Naive thymus-derived CD8-positive, alpha-beta T cell (primary cell): ENCODE results near the gene PSMG3. TPM values are rescaled to one million over a fixed set of nuclear protein-coding genes. Genes with fewer than 3 reads are reported as not detected.

Experiments
- ATAC-seq, 2 donors: fragments of 150-1000 bp; cut with Tn5 transposase in 1 of 2; sonication (Bioruptor Pico), chemical (Tn5 transposase) in 1 of 2; 1 replicate in 1 of 2; 2 replicates in 1 of 2; pipeline ENCODE4 v1.10.0; 2021; ENCODE audit warnings: mild to moderate bottlenecking in 2 of 2, moderate library complexity in 2 of 2
- POLR2A ChIA-PET: fragments of 350-600 bp; sonication (Branson Sonifier 250); formaldehyde crosslinking; loops from one replicate; lab custom pipeline; 2021; ENCODE audit warnings: antibody characterized with exemption; lab: Charles Lee
- DNase-seq, 10 donors: peaks; one replicate each; pipeline versions ENCODE4 v3.0.0 to v3.0.0-alpha.2; 2020 to 2022
- H3K27ac Mint-ChIP-seq, 10 donors: one replicate each; pipeline ENCODE4 v1.8.0; 2020 to 2022; ENCODE audit warnings: mild to moderate bottlenecking in 10 of 10, mixed read lengths in 10 of 10, moderate library complexity in 4 of 10, inconsistent platforms in 1 of 10
- H3K27me3 Mint-ChIP-seq, 5 donors: one replicate each; pipeline ENCODE4 v1.8.0; 2021 to 2022; ENCODE audit warnings: mixed read lengths in 5 of 5
- H3K36me3 Mint-ChIP-seq, 3 donors: one replicate each; pipeline ENCODE4 v1.8.0; 2020 to 2022; ENCODE audit warnings: mixed read lengths in 3 of 3, mild to moderate bottlenecking in 2 of 3, inconsistent platforms in 1 of 3
- H3K4me1 Mint-ChIP-seq, 4 donors: one replicate each; pipeline ENCODE4 v1.8.0; 2021 to 2022; ENCODE audit warnings: mixed read lengths in 4 of 4
- H3K4me3 Mint-ChIP-seq, 10 donors: one replicate each; pipeline ENCODE4 v1.8.0; 2020 to 2022; ENCODE audit warnings: mild to moderate bottlenecking in 10 of 10, mixed read lengths in 10 of 10, moderate library complexity in 6 of 10, inconsistent platforms in 1 of 10
- H3K9me3 Mint-ChIP-seq, 9 donors: one replicate each; pipeline ENCODE4 v1.8.0; 2020 to 2022; ENCODE audit warnings: mixed read lengths in 9 of 9, mild to moderate bottlenecking in 3 of 9, inconsistent platforms in 1 of 9, moderate library complexity in 1 of 9
- polyA plus RNA-seq, 3 donors: library from polyadenylated mRNA; unstranded; fragments of 300-500 nt; fragmentation: Illumina TruSeq; gene quantifications; one replicate each; pipeline ENCODE4 v1.2.3, GENCODE V29; 2021
- total RNA-seq, 8 experiments: library from RNA in 2 of 8; stranded (reverse) in 2 of 8; gene quantifications; one replicate each; pipeline ENCODE4 v1.2.3 and lab custom pipeline; 2021 to 2026

The PSMG3 gene, protein sequence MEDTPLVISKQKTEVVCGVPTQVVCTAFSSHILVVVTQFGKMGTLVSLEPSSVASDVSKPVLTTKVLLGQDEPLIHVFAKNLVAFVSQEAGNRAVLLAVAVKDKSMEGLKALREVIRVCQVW
- total RNA-seq, result 10 to 100 TPM; 24.3 to 26.1 TPM
- 10 to 100 TPM; 43.5 to 45.8 (median 45.4) TPM for polyA plus RNA-seq
- 16.8 to 44.7 (median 24.0) reads per million in 6 experiments for total RNA-seq (lab: John Stamatoyannopoulos, UW)

DNA sequence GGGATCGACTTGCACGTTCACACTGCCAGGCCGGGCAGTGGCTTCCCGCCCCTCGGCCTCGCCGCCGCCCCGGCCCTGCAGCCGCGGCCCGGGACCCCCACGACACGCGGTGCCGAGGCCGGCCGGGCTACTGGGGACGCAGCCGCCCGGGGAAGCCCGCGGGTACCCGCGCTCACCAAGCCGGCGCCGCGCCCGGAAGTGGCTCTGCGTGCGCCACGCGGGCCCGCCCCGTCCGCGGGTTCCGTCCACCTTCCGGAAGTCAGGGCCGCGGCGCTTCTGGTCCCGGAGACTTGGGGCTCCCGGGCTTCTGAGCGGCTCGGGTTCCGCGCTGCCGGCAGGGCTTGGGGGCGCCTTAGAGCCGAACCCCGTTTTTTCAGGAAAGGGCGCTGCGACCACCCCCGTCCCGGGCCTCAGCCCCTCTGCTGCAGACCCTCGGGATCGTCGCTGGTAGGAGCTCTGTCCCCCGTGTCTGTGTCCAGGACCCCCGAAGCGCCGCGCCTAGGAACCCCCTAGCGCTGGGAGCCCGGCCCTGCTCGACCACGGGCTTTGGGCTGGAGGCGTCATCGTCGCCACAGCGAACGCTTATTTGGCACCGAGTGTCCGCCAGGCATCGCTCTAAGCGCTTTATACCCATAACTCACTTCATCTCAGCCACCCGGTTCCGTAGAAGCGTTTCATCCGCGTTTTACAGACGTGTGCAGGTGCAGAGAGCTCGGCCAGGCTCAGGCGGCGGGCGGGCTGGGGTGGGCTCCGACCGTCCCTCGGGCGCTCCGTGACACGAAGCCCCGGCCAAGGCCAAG lies at the start of gene PSMG3:
PSMG3 (minus strand) TSS at position 200 of the 800 bp plus-strand sequence. CDS start 693 bp downstream, outside the sequence.
- peak; percentile 73 to 92 (median 86) for DNase-seq
- no peaks in the 10 kb centered on the region for H3K9me3 Mint-ChIP-seq
- peak within 1 kb of the TSS; percentile 78 to 91 (median 86) for H3K4me3 Mint-ChIP-seq
- ATAC-seq, result peak; percentile 91 to 94
- peaks cover 0 to 30% (median 0%) of the 10 kb centered on the region in 3 donors for H3K36me3 Mint-ChIP-seq
- POLR2A ChIA-PET, result interaction anchor here (0.5 to 1.8 kb wide), 10 partner anchors 10 to 988 kb away, joined by 3 to 7 read pairs (median 3); partner anchors contain the start of gene EIF3B
- H3K27ac Mint-ChIP-seq, result peak within 1 kb of the TSS; percentile 81 to 96 (median 93)
- no peaks in the 10 kb centered on the region for H3K27me3 Mint-ChIP-seq
- peaks cover 10 to 33% (median 30%) of the 10 kb centered on the region in 4 donors for H3K4me1 Mint-ChIP-seq

DNA sequence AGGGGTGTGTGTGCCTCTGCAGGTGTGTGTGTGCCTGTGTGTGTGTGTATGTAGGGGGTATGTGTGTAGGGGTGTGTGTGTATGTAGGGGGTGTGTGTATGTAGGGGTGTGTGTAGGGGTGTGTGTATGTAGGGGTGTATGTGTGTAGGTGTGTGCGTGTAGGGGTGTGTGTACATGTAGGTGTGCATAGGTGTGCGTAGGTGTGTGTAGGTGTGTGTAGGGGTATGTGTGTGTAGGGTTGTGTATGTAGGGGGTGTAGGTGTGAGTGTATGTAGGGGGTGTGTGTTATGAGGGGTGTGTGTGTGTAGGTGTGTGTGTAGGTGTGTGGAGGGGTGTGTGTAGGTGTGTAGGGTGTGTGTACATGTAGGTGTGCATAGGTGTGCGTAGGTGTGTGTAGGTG lies 48.6 kb upstream of the PSMG3 start:
- H3K9me3 Mint-ChIP-seq, result no peaks in the 10 kb centered on the region

DNA sequence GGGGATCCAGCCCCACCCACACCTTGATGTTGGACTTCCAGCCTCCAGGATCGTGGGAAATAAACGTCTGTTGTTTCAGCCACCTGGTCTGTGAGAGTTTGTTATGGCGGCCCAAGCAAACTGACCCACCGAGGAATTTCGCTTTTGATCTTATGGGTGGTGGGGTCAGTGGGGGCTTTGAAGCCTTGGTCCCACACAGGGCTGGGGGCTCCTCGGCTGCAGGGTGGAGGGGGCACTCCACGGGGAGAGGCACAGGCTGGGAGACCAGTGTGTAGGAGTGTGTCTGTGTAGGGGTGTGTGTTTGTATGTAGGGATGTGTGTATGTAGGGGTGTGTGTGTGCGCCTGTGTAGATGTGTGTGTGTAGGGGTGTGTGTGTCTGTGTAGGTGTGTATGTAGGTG lies 48.1 kb upstream of the PSMG3 start:
- Mint-ChIP-seq H3K9me3 (no peaks in the 10 kb centered on the region), H3K4me1 (peaks cover 0 to 6% (median 0%) of the 10 kb centered on the region in 4 donors), H3K27me3 (peaks cover 0 to 6% (median 4%) of the 10 kb centered on the region in 5 donors), H3K4me3 (no peak overlapping the region), H3K27ac (no peak overlapping the region), H3K36me3 (no peaks in the 10 kb centered on the region)
- DNase-seq (no peak), ATAC-seq (no peak)
- POLR2A ChIA-PET, result no interaction called here

More for the DNA sequence above, 48.6 kb upstream of the PSMG3 start:
- ATAC-seq (no peak), DNase-seq (no peak)
- POLR2A ChIA-PET, result no interaction called here
- H3K36me3 Mint-ChIP-seq, result no peaks in the 10 kb centered on the region
- no peak overlapping the region for H3K4me3 Mint-ChIP-seq
- peak overlapping the region in 1 of 10 donors; percentile 31 for H3K27ac Mint-ChIP-seq
- H3K4me1 Mint-ChIP-seq, result peaks cover 0 to 6% (median 0%) of the 10 kb centered on the region in 4 donors
- H3K27me3 Mint-ChIP-seq, result peaks cover 0 to 6% (median 4%) of the 10 kb centered on the region in 5 donors

DNA sequence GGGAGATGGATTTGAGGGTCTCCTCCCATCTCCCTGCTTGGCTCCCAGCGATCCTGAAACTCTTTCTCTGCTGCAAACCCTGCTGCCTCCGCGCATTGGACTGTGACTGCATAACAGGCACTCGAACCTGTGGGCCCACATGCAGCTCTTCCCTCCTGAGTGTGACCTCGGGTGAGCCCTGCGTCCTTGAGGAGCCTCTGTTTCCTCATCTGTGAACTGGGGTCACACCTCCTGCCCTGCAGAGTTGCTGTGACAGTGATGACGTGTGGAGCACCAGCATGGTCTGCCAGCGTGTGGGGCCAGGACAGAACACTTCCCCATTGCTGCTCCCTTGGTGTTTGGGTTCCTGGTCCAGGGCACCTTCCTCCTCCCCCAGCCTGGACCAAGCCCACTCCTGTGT lies 46.9 kb upstream of the PSMG3 start:
- H3K4me1 Mint-ChIP-seq, result peaks cover 0 to 4% (median 0%) of the 10 kb centered on the region in 4 donors
- H3K36me3 Mint-ChIP-seq, result no peaks in the 10 kb centered on the region
- H3K27ac Mint-ChIP-seq, result peak overlapping the region in 1 of 10 donors; percentile 62
- H3K9me3 Mint-ChIP-seq, result no peaks in the 10 kb centered on the region
- POLR2A ChIA-PET, result no interaction called here
- ATAC-seq, result no peak
- no peak overlapping the region for H3K4me3 Mint-ChIP-seq
- DNase-seq, result no peak
- peaks cover 0 to 9% (median 4%) of the 10 kb centered on the region in 5 donors for H3K27me3 Mint-ChIP-seq

DNA sequence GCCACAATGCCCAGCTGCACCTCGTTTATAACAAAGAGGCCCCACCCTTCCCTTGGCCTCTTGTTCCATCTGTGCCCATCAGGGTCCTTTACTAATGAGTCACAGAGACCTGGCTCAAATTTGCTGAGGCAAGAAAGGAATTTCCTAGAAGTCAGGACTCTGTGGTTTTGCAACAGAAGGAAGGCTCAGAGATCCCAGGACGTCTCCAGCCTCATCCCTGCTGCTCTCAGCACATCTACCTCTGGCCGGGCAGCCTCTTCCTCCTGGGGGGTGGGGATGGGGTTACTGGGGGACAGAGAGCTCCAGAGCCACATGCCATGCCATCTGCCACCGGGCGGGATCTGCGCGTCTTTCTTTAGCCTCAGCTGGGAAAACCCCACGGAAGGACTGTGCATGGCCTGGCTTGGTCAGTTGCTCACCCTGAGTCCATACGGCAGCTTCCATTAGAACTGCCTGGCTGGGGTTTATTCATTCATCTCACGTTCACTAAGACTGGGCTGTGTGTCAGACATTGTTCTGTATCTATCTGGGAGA lies 41.9 kb upstream of the PSMG3 start:
- Mint-ChIP-seq H3K27ac (peak overlapping the region in 2 of 10 donors; percentile 21 to 22), H3K36me3 (no peaks in the 10 kb centered on the region), H3K4me1 (peaks cover 2 to 7% (median 3%) of the 10 kb centered on the region in 4 donors), H3K4me3 (no peak overlapping the region), H3K9me3 (no peaks in the 10 kb centered on the region), H3K27me3 (peaks cover 0 to 24% (median 10%) of the 10 kb centered on the region in 5 donors)
- DNase-seq (peak in 1 of 10 donors; percentile 26), ATAC-seq (no peak)
- POLR2A ChIA-PET, result no interaction called here

DNA sequence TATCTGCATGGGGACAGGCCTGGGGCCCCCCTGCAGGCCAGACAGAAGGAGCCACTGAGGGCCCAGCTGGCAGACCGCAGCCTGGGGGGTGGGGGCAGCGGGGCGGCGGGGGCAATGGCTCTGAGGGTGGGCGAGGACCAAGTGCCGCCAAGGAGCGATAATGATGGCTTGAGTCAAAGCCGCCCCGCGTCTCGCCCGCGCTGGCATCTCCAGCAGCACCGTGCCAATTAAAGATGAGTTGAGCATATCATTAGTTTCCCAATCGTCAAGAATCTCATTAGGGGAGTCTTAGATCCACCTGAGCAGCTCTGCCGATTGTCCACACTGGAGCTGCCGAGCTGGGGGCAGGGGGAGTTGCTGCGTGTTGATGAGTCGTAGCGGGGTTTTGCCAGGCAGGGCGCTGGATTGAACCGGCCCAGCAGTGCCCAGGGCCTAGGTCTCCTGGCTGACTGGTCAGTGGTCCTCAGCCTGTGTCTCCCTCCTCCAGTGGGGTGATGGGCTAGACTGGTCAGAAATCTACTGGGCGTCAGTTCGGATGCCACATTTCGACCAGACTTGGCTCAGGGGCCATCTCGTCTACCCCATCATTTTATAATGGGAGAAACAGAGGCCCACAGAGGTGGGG lies 41.0 kb upstream of the PSMG3 start:
- Mint-ChIP-seq H3K9me3 (no peaks in the 10 kb centered on the region), H3K27me3 (peaks cover 0 to 34% (median 14%) of the 10 kb centered on the region in 5 donors), H3K4me3 (no peak overlapping the region), H3K4me1 (peaks cover 2 to 7% (median 3%) of the 10 kb centered on the region in 4 donors), H3K36me3 (no peaks in the 10 kb centered on the region), H3K27ac (no peak overlapping the region)
- ATAC-seq (no peak), DNase-seq (peak in 1 of 10 donors; percentile 37)
- POLR2A ChIA-PET, result no interaction called here

DNA sequence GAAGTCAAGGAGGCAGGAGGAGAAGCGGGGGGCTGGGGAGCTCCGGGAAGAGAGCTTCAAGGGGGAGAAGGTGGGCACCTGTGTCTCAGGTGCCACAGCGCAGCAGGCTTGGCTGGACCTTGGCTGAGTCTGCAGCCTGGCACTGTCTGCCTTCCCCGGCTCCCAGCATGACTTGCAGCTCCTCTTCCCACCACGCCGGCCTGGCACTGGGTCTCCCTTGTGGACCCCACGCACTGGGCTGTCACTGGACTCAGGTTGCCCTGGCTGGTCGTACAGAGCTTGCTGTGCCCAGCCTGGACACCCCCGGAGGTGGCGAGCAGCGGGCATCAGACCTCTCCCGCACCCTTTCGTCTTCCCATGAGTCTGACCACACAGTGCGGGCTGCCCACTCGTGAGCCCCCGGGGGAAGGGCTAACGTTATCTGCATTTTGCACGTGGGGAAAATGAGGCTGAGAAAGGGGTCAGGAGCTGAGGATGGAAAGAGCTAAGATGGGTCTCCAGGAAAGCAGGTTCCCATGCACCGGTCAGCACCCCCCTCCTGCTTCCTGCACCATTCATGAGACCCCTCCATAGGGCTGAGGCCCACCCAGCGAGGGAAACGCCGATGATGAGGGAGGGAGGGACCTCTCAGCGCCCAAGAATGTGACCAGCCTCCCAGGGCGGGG lies 40.3 kb upstream of the PSMG3 start:
- H3K4me3 Mint-ChIP-seq, result no peak overlapping the region
- peaks cover 0 to 34% (median 14%) of the 10 kb centered on the region in 5 donors for H3K27me3 Mint-ChIP-seq
- ATAC-seq (no peak), DNase-seq (no peak)
- no peaks in the 10 kb centered on the region for H3K9me3 Mint-ChIP-seq
- H3K4me1 Mint-ChIP-seq, result peaks cover 2 to 7% (median 3%) of the 10 kb centered on the region in 4 donors
- peak overlapping the region in 1 of 10 donors; percentile 3 for H3K27ac Mint-ChIP-seq
- POLR2A ChIA-PET, result interaction anchor here (0.6 kb wide), 1 partner anchor 63 kb away, joined by 3 read pairs; no protein-coding TSS in a partner anchor
- no peaks in the 10 kb centered on the region for H3K36me3 Mint-ChIP-seq

DNA sequence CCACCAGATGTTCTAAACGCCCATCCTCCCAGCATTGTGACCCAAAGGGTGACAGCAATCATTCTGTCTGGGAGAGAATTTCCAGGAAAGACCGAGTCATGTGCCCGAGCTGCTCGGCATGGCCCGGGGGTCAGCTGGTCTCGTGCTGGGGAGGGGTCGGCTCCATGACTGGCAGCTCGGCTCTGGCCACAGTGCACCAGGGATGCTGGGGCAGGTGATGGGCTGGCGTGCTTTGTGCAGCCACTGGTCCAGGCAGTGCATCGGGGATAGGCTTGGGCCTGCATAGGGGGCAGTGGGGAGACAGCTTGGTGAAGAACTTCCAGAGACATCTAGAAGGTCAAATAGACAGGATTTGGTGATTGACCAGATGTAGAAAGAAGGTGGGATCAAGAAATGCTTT lies 39.2 kb upstream of the PSMG3 start:
- peaks cover 0 to 34% (median 14%) of the 10 kb centered on the region in 5 donors for H3K27me3 Mint-ChIP-seq
- H3K27ac Mint-ChIP-seq, result peak overlapping the region in 1 of 10 donors; percentile 3
- ATAC-seq (no peak), DNase-seq (no peak)
- H3K4me1 Mint-ChIP-seq, result peaks cover 2 to 7% (median 3%) of the 10 kb centered on the region in 4 donors
- no peak overlapping the region for H3K4me3 Mint-ChIP-seq
- no peaks in the 10 kb centered on the region for H3K9me3 Mint-ChIP-seq
- no peaks in the 10 kb centered on the region for H3K36me3 Mint-ChIP-seq
- POLR2A ChIA-PET, result no interaction called here

DNA sequence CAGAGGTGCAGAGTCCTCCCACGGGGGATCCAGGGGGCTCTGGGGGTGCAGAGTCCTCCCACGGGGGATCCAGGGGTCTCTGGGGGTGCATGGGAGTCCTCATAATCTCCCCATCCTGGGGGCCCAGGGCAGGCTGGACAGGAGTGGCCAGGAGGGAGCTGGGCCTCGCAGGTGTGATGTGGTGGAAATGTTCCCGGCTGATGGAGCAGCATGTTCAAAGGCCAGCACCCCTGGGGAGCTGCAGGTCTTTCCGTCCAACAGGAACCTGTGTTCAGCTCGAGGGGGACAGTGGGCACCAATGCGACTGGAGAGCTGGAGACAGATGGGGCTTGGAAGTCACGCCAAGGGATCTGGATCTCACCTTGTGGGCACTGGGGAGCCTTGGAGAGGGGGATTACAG lies 38.5 kb upstream of the PSMG3 start:
- Mint-ChIP-seq H3K27ac (no peak overlapping the region), H3K4me1 (peaks cover 2 to 7% (median 3%) of the 10 kb centered on the region in 4 donors), H3K36me3 (no peaks in the 10 kb centered on the region), H3K4me3 (no peak overlapping the region), H3K9me3 (no peaks in the 10 kb centered on the region), H3K27me3 (peaks cover 0 to 34% (median 14%) of the 10 kb centered on the region in 5 donors)
- no peak for DNase-seq
- ATAC-seq, result no peak
- POLR2A ChIA-PET, result no interaction called here

DNA sequence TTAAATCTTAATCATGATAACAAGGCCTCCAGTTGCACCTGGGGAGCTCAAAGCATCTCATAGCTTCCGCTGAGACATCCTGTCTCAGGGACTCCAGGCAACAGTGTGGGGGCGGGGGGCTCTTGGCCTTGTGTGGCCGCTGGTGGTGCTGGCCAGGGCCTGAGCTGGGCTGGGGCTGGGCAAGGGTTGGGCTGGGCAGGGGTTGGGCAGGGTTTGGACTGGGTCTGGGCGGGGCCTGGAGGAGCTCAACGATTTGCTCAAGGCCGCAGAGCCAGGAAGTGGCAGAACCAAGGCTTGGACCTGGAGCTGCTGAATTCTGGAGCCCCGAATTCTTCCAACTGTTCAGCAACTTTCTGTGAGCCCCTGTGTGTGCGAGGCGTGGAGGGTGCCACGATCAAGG lies 37.9 kb upstream of the PSMG3 start:
- Mint-ChIP-seq H3K4me1 (peaks cover 2 to 7% (median 3%) of the 10 kb centered on the region in 4 donors), H3K4me3 (no peak overlapping the region), H3K27me3 (peaks cover 0 to 34% (median 18%) of the 10 kb centered on the region in 5 donors), H3K27ac (peak overlapping the region in 1 of 10 donors; percentile 26), H3K36me3 (no peaks in the 10 kb centered on the region), H3K9me3 (no peaks in the 10 kb centered on the region)
- ATAC-seq (no peak), DNase-seq (no peak)
- POLR2A ChIA-PET, result no interaction called here

DNA sequence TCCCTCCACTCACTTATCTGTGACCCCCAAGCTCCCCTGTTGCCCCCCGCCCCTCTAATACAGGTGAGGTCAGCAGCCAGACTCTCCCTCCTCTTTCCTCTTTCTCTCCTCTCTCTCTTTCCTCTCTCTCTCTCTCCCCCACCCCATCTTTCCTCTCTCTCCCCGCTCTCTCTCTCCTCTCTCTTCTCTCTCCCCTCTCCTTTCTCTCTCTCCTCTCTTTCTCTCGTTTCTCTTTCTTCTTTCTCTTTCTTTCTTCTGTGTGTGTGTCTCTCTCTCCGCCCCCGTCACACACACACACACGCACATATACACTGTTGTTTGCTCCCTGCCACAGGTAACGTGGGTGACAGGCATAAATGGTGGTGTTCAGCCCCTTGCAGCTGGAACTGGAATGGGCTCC lies 37.2 kb upstream of the PSMG3 start:
- no peak overlapping the region for H3K4me3 Mint-ChIP-seq
- no peaks in the 10 kb centered on the region for H3K9me3 Mint-ChIP-seq
- ATAC-seq, result no peak

DNA sequence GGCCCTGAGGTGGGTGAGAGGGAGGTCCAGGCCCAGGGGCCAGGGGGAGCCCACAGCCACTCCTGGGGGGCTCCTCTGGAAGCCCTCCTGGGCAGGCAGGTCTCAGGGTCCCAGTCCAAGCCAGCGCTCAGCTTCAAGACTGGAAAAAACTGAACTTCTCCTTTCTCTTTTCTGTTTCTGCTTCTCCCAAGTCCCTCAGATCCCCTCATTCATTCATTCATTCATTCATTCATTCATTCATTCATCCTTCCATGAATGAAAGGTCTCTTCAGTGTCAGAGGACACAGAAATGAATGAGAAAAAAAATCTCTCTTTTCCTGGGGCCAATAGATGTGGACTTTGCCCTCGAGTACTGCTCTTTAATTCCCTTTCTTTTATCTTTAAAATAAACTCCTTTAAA lies 34.6 kb upstream of the PSMG3 start:
- DNase-seq (no peak), ATAC-seq (no peak)
- Mint-ChIP-seq H3K36me3 (no peaks in the 10 kb centered on the region), H3K4me3 (no peak overlapping the region), H3K9me3 (no peaks in the 10 kb centered on the region), H3K27me3 (peaks cover 0 to 28% (median 10%) of the 10 kb centered on the region in 5 donors), H3K27ac (no peak overlapping the region), H3K4me1 (peaks cover 2 to 7% (median 3%) of the 10 kb centered on the region in 4 donors)
- POLR2A ChIA-PET, result no interaction called here

More for the DNA sequence above, 37.2 kb upstream of the PSMG3 start:
- POLR2A ChIA-PET, result no interaction called here
- DNase-seq, result peak in 1 of 10 donors; percentile 4
- no peaks in the 10 kb centered on the region for H3K36me3 Mint-ChIP-seq
- peak overlapping the region in 1 of 10 donors; percentile 26 for H3K27ac Mint-ChIP-seq
- H3K27me3 Mint-ChIP-seq, result peaks cover 0 to 34% (median 14%) of the 10 kb centered on the region in 5 donors
- peaks cover 2 to 7% (median 3%) of the 10 kb centered on the region in 4 donors for H3K4me1 Mint-ChIP-seq
